Mucosa of descending colon (tissue), 3 donors: ENCODE data around the gene CUL1. TPM values are rescaled to one million over a fixed set of nuclear protein-coding genes. Genes with fewer than 3 reads are reported as not detected.

Experiments
- ATAC-seq: fragments of 200-7000 bp; cut with Tn5 transposase; one replicate; pipeline ENCODE4 v1.9.1; 2020; ENCODE audit warnings: mild to moderate bottlenecking, moderate library complexity
- DNase-seq, 3 donors: peaks; one replicate each; pipeline ENCODE4 v3.0.0-alpha.2; 2020
- H3K36me3 ChIP-seq: fragments of 200-600 bp; one replicate; pipeline ENCODE4 v1.8.0; 2021; ENCODE audit warnings: low read depth, mild to moderate bottlenecking
- H3K4me1 ChIP-seq: fragments of 200-600 bp; one replicate; pipeline ENCODE4 v1.8.0; 2021; ENCODE audit warnings: low read depth, mild to moderate bottlenecking
- H3K4me3 ChIP-seq: fragments of 200-600 bp; one replicate; pipeline ENCODE4 v1.8.0; 2021; ENCODE audit warnings: mild to moderate bottlenecking
- H3K9me3 ChIP-seq: fragments of 200-600 bp; one replicate; pipeline ENCODE4 v1.8.0; 2021; ENCODE audit warnings: mild to moderate bottlenecking
- CTCF ChIP-seq: fragments of 200-600 bp; IDR thresholded peaks from one replicate; pipeline ENCODE4 v1.8.0; 2022; ENCODE audit warnings: antibody characterized with exemption, mild to moderate bottlenecking
- intact Hi-C, 2 donors: fragments of 100-400 bp; cut with DNase I in 1 of 2; cut with micrococcal nuclease in 1 of 2; formaldehyde crosslinking; loops; one replicate each; pipeline versions ENCODE4 v1.11.0 to v1.11.1; 2022; cut with DNase I, micrococcal nuclease
- total RNA-seq, 3 donors: library from RNA; stranded (reverse); fragmentation: NEBNext Ultra II Directional in 2 of 3; extraction: Animal tissue kit (Norgen Biotek cat#: 25700) in 2 of 3; gene quantifications; one replicate each; pipeline versions ENCODE4 v1.2.1 to v1.2.4, GENCODE V29; 2021 to 2023
- donor health status: DM: no; HTN: no; CAD: no; lungs with moderate emphysema.
- donor health status: DM: no; HTN: no; CAD: no.
- donor health status: DM: no; HTN: yes; CAD: no.

Gene CUL1
- total RNA-seq, 3 donors from 2014 or later, result 28.7 to 58.1 (median 33.3) TPM

- intact Hi-C loops, result no loop called here
- H3K36me3 ChIP-seq, result no peaks in the 10 kb centered on the region
- TF ChIP-seq CTCF, result no peak
- no peaks in the 10 kb centered on the region for H3K9me3 ChIP-seq
- ATAC-seq, result no peak
- H3K4me3 ChIP-seq, result no peak overlapping the region
- no peak for DNase-seq
- peaks cover 12% of the 10 kb centered on the region for H3K4me1 ChIP-seq
Measured at GRCh38 chr7:148723846-148724245, 25.1 kb downstream of the CUL1 start.

GRCh38 chr7:148726385-148726784, 27.7 kb downstream of the CUL1 start:
- DNase-seq (no peak), ATAC-seq (no peak)
- peaks cover 12% of the 10 kb centered on the region for H3K4me1 ChIP-seq
- TF ChIP-seq CTCF, result no peak
- H3K36me3 ChIP-seq, result no peaks in the 10 kb centered on the region
- H3K9me3 ChIP-seq, result no peaks in the 10 kb centered on the region
- H3K4me3 ChIP-seq, result no peak overlapping the region
- intact Hi-C loops, result no loop called here

GRCh38 chr7:148727501-148728278, 29.0 kb downstream of the CUL1 start:
- Histone ChIP-seq H3K4me3 (no peak overlapping the region), H3K36me3 (no peaks in the 10 kb centered on the region), H3K9me3 (no peaks in the 10 kb centered on the region), H3K4me1 (peaks cover 4% of the 10 kb centered on the region)
- no peak for ATAC-seq
- intact Hi-C loops, result no loop called here
- TF ChIP-seq CTCF, result no peak
- DNase-seq, result no peak

GRCh38 chr7:148729984-148730733, 31.5 kb downstream of the CUL1 start:
- no peak for TF ChIP-seq CTCF
- Histone ChIP-seq H3K36me3 (no peaks in the 10 kb centered on the region), H3K4me1 (peaks cover 2% of the 10 kb centered on the region), H3K9me3 (no peaks in the 10 kb centered on the region), H3K4me3 (no peak overlapping the region)
- intact Hi-C loops, result no loop called here
- DNase-seq (no peak), ATAC-seq (no peak)

GRCh38 chr7:148732862-148733261, 34.2 kb downstream of the CUL1 start:
- DNase-seq (no peak), ATAC-seq (no peak)
- H3K4me1 ChIP-seq, result no peaks in the 10 kb centered on the region
- intact Hi-C loops, result no loop called here
- TF ChIP-seq CTCF, result no peak
- H3K4me3 ChIP-seq, result no peak overlapping the region
- no peaks in the 10 kb centered on the region for H3K36me3 ChIP-seq
- H3K9me3 ChIP-seq, result no peaks in the 10 kb centered on the region
